BJ (cell line): ENCODE data around the gene NTN3. TPM values are rescaled to one million over a fixed set of nuclear protein-coding genes. Genes with fewer than 3 reads are reported as not detected.
"Not testable (repeated sequence)": the region's sequence is repeated elsewhere in the genome, so short reads cannot be mapped to it uniquely, and the experiment has no call there.

ENCODE experiments used
- CTCF ChIA-PET: fragments of 350-600 bp; formaldehyde crosslinking; extraction: SDS; loops from one replicate; lab custom pipeline; 2021; ENCODE audit warnings: antibody characterized with exemption, inconsistent platforms; lab: Yijun Ruan, JAX
- POLR2A ChIA-PET: fragments of 300-600 bp; sonication (Branson Sonifier 250); formaldehyde crosslinking; extraction: SDS; loops from one replicate; lab custom pipeline; 2021; ENCODE audit warnings: antibody characterized with exemption; lab: Charles Lee
- DNase-seq: peaks from one replicate; pipeline ENCODE4 v3.0.0-alpha.2; 2011; ENCODE audit warnings: low read depth
- H3K27me3 ChIP-seq: 2 replicates; pipeline ENCODE4 v1.6.0; 2011; ENCODE audit warnings: low read length; ENCODE audit not compliant: control insufficient read depth, insufficient read depth
- H3K36me3 ChIP-seq: 2 replicates; pipeline ENCODE4 v1.5.1; 2011; ENCODE audit warnings: low read length; ENCODE audit not compliant: control insufficient read depth, insufficient read depth
- H3K4me3 ChIP-seq: 2 replicates; pipeline ENCODE4 v1.5.1; 2011; ENCODE audit warnings: low read depth, mild to moderate bottlenecking, control low read depth, low read length
- CTCF ChIP-seq: IDR thresholded peaks from 2 replicates; pipeline ENCODE4 v1.5.1; 2011; ENCODE audit warnings: low read depth, mild to moderate bottlenecking, control low read depth, inconsistent platforms, low read length, moderate library complexity; ENCODE audit not compliant: insufficient read depth
- polyA plus RNA-seq: library from polyadenylated mRNA; depleted of rRNA; stranded (reverse); fragments of >200 nt; gene quantifications from 2 replicates; pipeline ENCODE4 v1.2.3, GENCODE V29; 2011

NTN3 gene
- polyA plus RNA-seq, 1 experiment = 0.09 TPM

- ChIA-PET CTCF (interaction anchor here (0.7 to 2.2 kb wide), 5 partner anchors 18 to 89 kb away, joined by 3 to 14 read pairs (median 4); partner anchors contain the start of gene ABCA3), POLR2A (no interaction called here)
- no peak for TF ChIP-seq CTCF
- Histone ChIP-seq H3K27me3 (no peaks in the 10 kb centered on the region), H3K4me3 (peak within 1 kb of the TSS; percentile 91), H3K36me3 (peaks cover 6% of the 10 kb centered on the region)
- peak; percentile 67 for DNase-seq
Measured at GRCh38 chr16:2429034-2429770, 41.9 kb upstream of the NTN3 start, which contains the start of gene CCNF. Gene CCNF (plus strand): TSS chr16:2429447. CDS start chr16:2429482, 35 bp downstream.

GRCh38 chr16:2429771-2430663 lies 41.1 kb upstream of the NTN3 start:
- ChIA-PET CTCF (interaction anchor here (0.7 to 1.8 kb wide), 6 partner anchors 17 to 90 kb away, joined by 3 to 5 read pairs (median 4); partner anchors contain the start of gene ABCA3), POLR2A (no interaction called here)
- TF ChIP-seq CTCF = peak; percentile 19; the same call in 1 of the 2 replicates
- peaks cover 6% of the 10 kb centered on the region for H3K36me3 ChIP-seq
- no peak for DNase-seq
- peak overlapping the region; percentile 80 for H3K4me3 ChIP-seq
- H3K27me3 ChIP-seq = no peaks in the 10 kb centered on the region

GRCh38 chr16:2432286-2432685 lies 38.8 kb upstream of the NTN3 start:
- DNase-seq = no peak
- POLR2A ChIA-PET = no interaction called here
- H3K27me3 ChIP-seq = no peaks in the 10 kb centered on the region
- no peak overlapping the region for H3K4me3 ChIP-seq
- peaks cover 13% of the 10 kb centered on the region for H3K36me3 ChIP-seq
- TF ChIP-seq CTCF = no peak
- CTCF ChIA-PET = no interaction called here

GRCh38 chr16:2432801-2433505 lies 38.1 kb upstream of the NTN3 start:
- DNase-seq = no peak
- H3K27me3 ChIP-seq = no peaks in the 10 kb centered on the region
- peaks cover 15% of the 10 kb centered on the region for H3K36me3 ChIP-seq
- H3K4me3 ChIP-seq = no peak overlapping the region
- CTCF ChIA-PET = no interaction called here
- POLR2A ChIA-PET = no interaction called here
- TF ChIP-seq CTCF = no peak

GRCh38 chr16:2435236-2435635 lies 35.9 kb upstream of the NTN3 start:
- POLR2A ChIA-PET = interaction anchor here (0.7 kb wide), 1 partner anchor 138 kb away, joined by 9 read pairs; no protein-coding TSS in a partner anchor
- not testable (repeated sequence) for H3K27me3 ChIP-seq, DNase-seq, H3K4me3 ChIP-seq
- peaks cover 21% of the 10 kb centered on the region for H3K36me3 ChIP-seq
- CTCF ChIA-PET = interaction anchor here (0.7 to 1.6 kb wide), 2 partner anchors 12 to 49 kb away, joined by 3 to 4 read pairs; no protein-coding TSS in a partner anchor
